Caco-2 (cell line): ENCODE results near the gene SLC6A17. TPM values are rescaled to one million over a fixed set of nuclear protein-coding genes. Genes with fewer than 3 reads are reported as not detected.

Source experiments
- BruUV-seq: library from RNA; stranded (reverse); fragments of 400-500 nt; replicated peaks from 2 replicates; lab custom pipeline; 2021; lab: Mats Ljungman, UMichigan
- CTCF ChIA-PET: fragments of 300-600 bp; sonication (Branson Sonifier 250); formaldehyde crosslinking; loops from one replicate; lab custom pipeline; 2022; ENCODE audit warnings: antibody characterized with exemption; lab: Charles Lee
- POLR2A ChIA-PET: fragments of 300-600 bp; sonication (Branson Sonifier 250); formaldehyde crosslinking; loops from one replicate; lab custom pipeline; 2022; ENCODE audit warnings: antibody characterized with exemption; lab: Charles Lee
- DNase-seq, 2 experiments: peaks; one replicate each; pipeline versions ENCODE4 v3.0.0 to v3.0.0-alpha.2; 2020 to 2022
- H3K27me3 ChIP-seq: replicated peaks from 2 replicates; pipeline ENCODE4 v1.6.0; 2011; ENCODE audit warnings: low read length; ENCODE audit not compliant: control insufficient read depth, insufficient read depth
- H3K36me3 ChIP-seq: 2 replicates; pipeline ENCODE4 v1.5.1; 2011; ENCODE audit warnings: low read length; ENCODE audit not compliant: control insufficient read depth, insufficient read depth
- H3K4me1 ChIP-seq: fragments of 250-450 bp; sonication (Bioruptor Pico); 2 replicates; pipeline ENCODE4 v1.5.1; 2020; ENCODE audit warnings: mild to moderate bottlenecking
- H3K4me3 ChIP-seq: 2 replicates; pipeline ENCODE4 v1.5.1; 2011; ENCODE audit warnings: low read depth, mild to moderate bottlenecking, control low read depth, low read length
- H3K9me3 ChIP-seq: fragments of 250-450 bp; sonication (Bioruptor Pico); 2 replicates; pipeline ENCODE4 v1.5.1; 2020; ENCODE audit warnings: mild to moderate bottlenecking, moderate library complexity
- H3K27ac Mint-ChIP-seq: one replicate; pipeline ENCODE4 v1.8.0; 2022; ENCODE audit warnings: mixed read lengths; ENCODE audit not compliant: unreplicated experiment
- H3K27me3 Mint-ChIP-seq: one replicate; pipeline ENCODE4 v1.8.0; 2022; ENCODE audit warnings: mixed read lengths; ENCODE audit not compliant: insufficient read depth, unreplicated experiment
- H3K36me3 Mint-ChIP-seq: one replicate; pipeline ENCODE4 v1.8.0; 2022; ENCODE audit warnings: mild to moderate bottlenecking, mixed read lengths; ENCODE audit not compliant: insufficient read depth, unreplicated experiment
- H3K4me1 Mint-ChIP-seq: one replicate; pipeline ENCODE4 v1.8.0; 2022; ENCODE audit warnings: low read depth, mixed read lengths; ENCODE audit not compliant: unreplicated experiment
- H3K4me3 Mint-ChIP-seq: one replicate; pipeline ENCODE4 v1.8.0; 2022; ENCODE audit warnings: mild to moderate bottlenecking, moderate library complexity, mixed read lengths; ENCODE audit not compliant: unreplicated experiment
- H3K9me3 Mint-ChIP-seq: one replicate; pipeline ENCODE4 v1.8.0; 2022; ENCODE audit warnings: mixed read lengths; ENCODE audit not compliant: unreplicated experiment
- intact Hi-C: fragments of 100-400 bp; cut with micrococcal nuclease; formaldehyde crosslinking; loops from one replicate; pipeline ENCODE4 v1.10.0; 2022; ENCODE audit not compliant: unreplicated experiment
- total RNA-seq: library from RNA; stranded (reverse); gene quantifications from 2 replicates; pipeline ENCODE4 v1.2.3, GENCODE V29; 2022
- TF ChIP-seq, protein P1 (sequence below), 2 experiments: fragments of 200-600 bp in 1 of 2; IDR thresholded peaks; 1 replicate in 1 of 2; 2 replicates in 1 of 2; pipeline versions ENCODE4 v1.5.1 to v1.8.0; 2011 to 2022; ENCODE audit warnings: antibody characterized with exemption in 1 of 2, control low read depth in 1 of 2, inconsistent platforms in 1 of 2, low read depth in 1 of 2, low read length in 1 of 2, mild to moderate bottlenecking in 1 of 2, moderate library complexity in 1 of 2; ENCODE audit not compliant: insufficient read depth in 1 of 2, severe bottlenecking in 1 of 2, unreplicated experiment in 1 of 2

Gene SLC6A17
- total RNA-seq, 1 experiment from 2014 or later: not detected

DNA sequence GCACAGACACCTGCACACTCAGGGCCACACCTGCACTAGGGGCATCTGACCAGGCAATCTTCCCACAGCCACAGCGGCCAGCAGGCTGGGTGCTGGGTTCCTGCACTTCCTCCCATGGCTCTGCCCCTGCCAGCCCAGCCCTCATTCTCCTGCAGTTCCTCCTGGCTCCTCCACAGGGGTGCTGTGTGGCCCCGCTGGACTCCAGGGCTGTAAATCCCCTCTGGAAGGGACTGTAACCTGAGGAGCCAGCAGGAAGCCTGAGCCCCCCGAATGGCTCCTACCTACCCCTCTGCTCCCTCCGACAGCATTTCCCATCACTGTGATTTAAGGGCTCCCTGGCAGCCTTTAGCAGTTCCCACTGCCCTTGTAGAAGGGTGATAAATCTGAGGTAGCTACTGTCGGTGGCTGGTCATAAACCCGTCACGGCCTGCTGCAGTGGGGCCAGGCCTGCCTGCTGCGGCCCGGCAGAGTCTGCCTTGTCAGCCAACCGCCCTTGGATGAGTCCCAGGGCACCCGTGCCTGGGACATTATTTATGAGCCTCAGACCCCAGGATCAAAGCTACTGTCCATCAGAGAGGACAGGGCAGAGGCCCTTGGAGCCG is 29.2 kb upstream of the SLC6A17 start:
- TF ChIP-seq, protein P1, sequence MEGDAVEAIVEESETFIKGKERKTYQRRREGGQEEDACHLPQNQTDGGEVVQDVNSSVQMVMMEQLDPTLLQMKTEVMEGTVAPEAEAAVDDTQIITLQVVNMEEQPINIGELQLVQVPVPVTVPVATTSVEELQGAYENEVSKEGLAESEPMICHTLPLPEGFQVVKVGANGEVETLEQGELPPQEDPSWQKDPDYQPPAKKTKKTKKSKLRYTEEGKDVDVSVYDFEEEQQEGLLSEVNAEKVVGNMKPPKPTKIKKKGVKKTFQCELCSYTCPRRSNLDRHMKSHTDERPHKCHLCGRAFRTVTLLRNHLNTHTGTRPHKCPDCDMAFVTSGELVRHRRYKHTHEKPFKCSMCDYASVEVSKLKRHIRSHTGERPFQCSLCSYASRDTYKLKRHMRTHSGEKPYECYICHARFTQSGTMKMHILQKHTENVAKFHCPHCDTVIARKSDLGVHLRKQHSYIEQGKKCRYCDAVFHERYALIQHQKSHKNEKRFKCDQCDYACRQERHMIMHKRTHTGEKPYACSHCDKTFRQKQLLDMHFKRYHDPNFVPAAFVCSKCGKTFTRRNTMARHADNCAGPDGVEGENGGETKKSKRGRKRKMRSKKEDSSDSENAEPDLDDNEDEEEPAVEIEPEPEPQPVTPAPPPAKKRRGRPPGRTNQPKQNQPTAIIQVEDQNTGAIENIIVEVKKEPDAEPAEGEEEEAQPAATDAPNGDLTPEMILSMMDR (IDR thresholded peaks at IDR 0.05; ENCODE audit: insufficient read depth in 1 of 2, low read depth in 1 of 2, low read length in 1 of 2, severe bottlenecking in 1 of 2, unreplicated experiment in 1 of 2): no peak
- ChIA-PET POLR2A (no interaction called here), CTCF (no interaction called here)
- H3K4me1 Mint-ChIP-seq: peaks cover 4% of the 10 kb centered on the region
- intact Hi-C loops: no loop called here
- BruUV-seq: no TSS peak
- Histone ChIP-seq H3K4me1 (no peaks in the 10 kb centered on the region), H3K9me3 (no peaks in the 10 kb centered on the region), H3K4me3 (no peak overlapping the region), H3K36me3 (no peaks in the 10 kb centered on the region), H3K27me3 (no peaks in the 10 kb centered on the region)
- no peak for DNase-seq
- H3K27ac Mint-ChIP-seq: no peak overlapping the region
- H3K9me3 Mint-ChIP-seq: no peaks in the 10 kb centered on the region
- peaks cover 4% of the 10 kb centered on the region for H3K36me3 Mint-ChIP-seq
- no peaks in the 10 kb centered on the region for H3K27me3 Mint-ChIP-seq
- H3K4me3 Mint-ChIP-seq: no peak overlapping the region

DNA sequence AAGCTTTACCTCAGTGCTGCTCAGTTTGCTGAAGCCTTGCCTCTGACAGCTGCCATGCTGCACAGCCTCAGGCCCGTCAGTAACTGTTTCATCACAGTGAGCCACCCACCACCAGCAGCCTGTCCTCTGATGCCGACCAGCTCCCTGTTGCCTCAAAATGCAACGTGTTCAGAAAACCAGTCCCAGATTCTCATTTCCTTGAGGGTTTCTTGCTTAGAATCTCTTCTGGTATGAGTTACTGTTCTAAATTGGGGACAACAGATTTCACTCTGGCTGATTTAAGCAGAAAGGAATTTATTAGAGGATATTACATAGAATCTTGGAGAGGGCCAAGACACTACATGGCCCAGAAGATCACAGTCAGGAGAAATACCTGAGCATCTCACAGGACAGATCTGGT is 27.1 kb upstream of the SLC6A17 start:
- Mint-ChIP-seq H3K36me3 (no peaks in the 10 kb centered on the region), H3K27ac (no peak overlapping the region), H3K4me3 (no peak overlapping the region), H3K27me3 (no peaks in the 10 kb centered on the region), H3K4me1 (no peaks in the 10 kb centered on the region), H3K9me3 (no peaks in the 10 kb centered on the region)
- intact Hi-C loops: no loop called here
- TF ChIP-seq, protein P1 (IDR thresholded peaks at IDR 0.05; ENCODE audit: insufficient read depth in 1 of 2, low read depth in 1 of 2, low read length in 1 of 2, severe bottlenecking in 1 of 2, unreplicated experiment in 1 of 2): no peak
- DNase-seq: no peak
- Histone ChIP-seq H3K36me3 (no peaks in the 10 kb centered on the region), H3K9me3 (no peaks in the 10 kb centered on the region), H3K4me3 (no peak overlapping the region), H3K27me3 (no peaks in the 10 kb centered on the region), H3K4me1 (no peaks in the 10 kb centered on the region)
- no TSS peak for BruUV-seq
- ChIA-PET CTCF (no interaction called here), POLR2A (no interaction called here)

DNA sequence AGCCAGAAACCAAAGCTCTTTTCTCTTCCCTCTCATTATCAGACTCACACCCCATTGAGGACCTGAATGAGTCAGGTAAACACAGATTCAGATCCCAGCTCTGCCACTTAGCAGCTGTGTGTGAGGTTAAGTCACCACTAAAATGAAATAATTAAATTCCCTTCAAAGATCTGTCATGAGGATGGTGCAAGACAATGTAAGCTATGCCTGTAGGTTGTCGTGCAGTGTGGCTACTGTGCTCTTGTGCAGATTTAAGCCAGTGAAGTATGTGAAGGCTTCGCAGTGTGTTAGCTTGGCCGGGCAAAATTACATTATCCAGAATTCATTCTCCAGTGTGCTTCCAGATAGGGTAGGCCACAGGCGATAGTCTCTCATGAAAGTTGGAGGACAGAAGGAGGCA is 24.5 kb upstream of the SLC6A17 start:
- BruUV-seq: no TSS peak
- Mint-ChIP-seq H3K27ac (no peak overlapping the region), H3K9me3 (no peaks in the 10 kb centered on the region), H3K4me3 (no peak overlapping the region), H3K27me3 (no peaks in the 10 kb centered on the region), H3K4me1 (no peaks in the 10 kb centered on the region), H3K36me3 (no peaks in the 10 kb centered on the region)
- DNase-seq: no peak
- Histone ChIP-seq H3K27me3 (no peaks in the 10 kb centered on the region), H3K4me3 (no peak overlapping the region), H3K4me1 (no peaks in the 10 kb centered on the region), H3K36me3 (no peaks in the 10 kb centered on the region), H3K9me3 (no peaks in the 10 kb centered on the region)
- TF ChIP-seq, protein P1 (IDR thresholded peaks at IDR 0.05; ENCODE audit: insufficient read depth in 1 of 2, low read depth in 1 of 2, low read length in 1 of 2, severe bottlenecking in 1 of 2, unreplicated experiment in 1 of 2): no peak
- POLR2A ChIA-PET: no interaction called here
- intact Hi-C loops: no loop called here
- CTCF ChIA-PET: no interaction called here
